OCI-M2 (cell line): ENCODE measurements around the gene YAP1.
"Not testable (repeated sequence)": the region's sequence is repeated elsewhere in the genome, so short reads cannot be mapped to it uniquely, and the experiment has no call there.

Experiments used
- DNase-seq: peaks from one replicate; lab custom pipeline; 2025; ENCODE audit not compliant: unreplicated experiment; lab: John Stamatoyannopoulos, UW

The YAP1 gene

DNA sequence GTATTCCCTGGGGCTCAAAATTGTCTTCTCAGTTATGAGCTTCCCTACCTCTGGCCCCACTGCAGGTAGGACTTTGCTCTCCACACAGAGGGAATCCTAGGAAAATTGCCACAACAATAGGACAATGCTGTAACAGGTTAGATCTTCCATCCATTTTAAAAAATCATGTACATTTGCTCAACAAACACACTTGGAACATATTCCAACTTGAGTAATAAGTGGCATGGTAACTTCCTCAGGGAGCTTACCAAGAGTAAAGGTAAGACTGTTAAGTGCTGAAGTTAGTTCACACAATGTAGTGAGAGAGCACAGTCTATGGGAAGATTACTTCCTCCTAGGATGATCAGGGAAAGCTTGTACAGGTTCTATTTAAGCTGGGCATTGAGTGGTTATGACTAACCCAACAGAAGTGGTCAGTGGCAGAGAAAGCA, 128.2 kb downstream of the YAP1 start:
- DNase-seq = no peak

DNA sequence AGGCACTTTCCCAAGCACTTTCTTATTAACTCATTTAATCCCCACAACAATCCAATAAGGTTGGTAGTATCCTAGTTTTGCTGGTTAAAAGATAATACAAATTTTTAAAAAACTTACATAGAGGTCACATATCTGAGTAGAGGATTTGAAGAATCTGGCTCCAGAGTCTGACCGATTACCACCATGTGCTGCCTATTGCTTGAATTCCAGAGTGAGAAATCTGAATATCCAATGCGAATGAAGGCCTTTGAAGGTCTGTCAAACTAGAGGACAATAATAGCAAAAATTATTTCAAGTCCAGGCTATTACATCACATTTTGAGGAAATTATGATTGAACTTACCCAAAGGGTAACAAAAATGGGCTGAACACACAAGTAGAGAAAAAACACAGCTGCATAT, 129.2 kb downstream of the YAP1 start:
- no peak for DNase-seq

DNA sequence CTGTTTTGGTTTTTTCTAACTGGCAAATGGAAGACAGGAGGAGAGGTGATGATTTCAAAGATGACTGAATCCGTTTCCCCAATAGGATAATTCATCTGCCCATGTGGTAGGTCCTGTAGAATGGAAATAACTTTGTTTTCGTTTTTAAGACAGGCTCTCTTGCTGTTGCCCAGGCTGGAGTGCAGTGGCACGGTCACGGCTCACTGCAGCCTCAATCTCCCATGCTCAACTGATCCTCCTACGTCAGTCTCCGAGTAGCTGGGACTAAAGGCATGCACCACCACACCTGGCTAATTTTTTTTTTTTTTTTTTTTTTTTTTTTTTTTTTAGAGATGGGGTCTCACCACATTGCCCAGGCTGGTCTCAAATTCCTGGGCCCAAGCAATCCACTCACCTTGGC, 129.7 kb downstream of the YAP1 start:
- no peak for DNase-seq

DNA sequence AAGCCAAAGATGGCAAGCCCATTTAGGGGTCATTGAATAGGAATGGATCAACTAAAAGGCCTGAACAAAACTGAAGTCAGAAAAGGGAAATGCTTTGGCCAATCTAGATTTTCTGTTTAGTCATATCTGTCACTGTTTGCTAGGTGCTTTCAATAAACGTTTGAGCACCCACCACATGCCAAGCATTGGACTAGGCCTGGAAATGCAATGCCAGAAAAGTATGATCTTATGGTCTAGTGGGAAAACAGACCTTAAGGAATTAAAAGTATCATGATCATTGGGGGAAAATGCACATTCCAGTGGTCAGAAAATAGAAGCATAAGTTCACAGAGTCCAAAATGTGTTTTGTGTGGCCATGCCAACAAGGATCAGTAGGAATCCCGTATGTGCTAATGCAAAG, 130.3 kb downstream of the YAP1 start:
- no peak for DNase-seq

DNA sequence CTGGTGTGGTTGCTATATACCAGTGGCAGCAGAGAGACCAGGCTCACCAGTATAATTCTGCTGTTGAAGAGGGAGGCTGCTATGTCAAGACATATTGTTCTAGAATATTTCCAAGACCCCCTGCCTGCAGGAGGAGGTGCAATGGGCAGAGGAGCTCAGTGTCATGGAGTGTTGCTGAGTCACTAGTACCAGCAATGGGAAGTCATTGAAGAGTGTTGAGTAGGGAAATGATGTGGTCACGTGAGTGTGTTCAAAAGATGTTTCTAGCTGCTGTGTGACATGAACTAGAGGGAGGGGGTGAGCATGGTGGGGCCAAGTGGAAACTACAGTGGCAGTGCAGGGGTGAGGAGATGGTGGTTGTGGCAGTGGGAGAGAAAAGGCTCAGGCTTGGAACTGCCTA, 130.8 kb downstream of the YAP1 start:
- DNase-seq = no peak

DNA sequence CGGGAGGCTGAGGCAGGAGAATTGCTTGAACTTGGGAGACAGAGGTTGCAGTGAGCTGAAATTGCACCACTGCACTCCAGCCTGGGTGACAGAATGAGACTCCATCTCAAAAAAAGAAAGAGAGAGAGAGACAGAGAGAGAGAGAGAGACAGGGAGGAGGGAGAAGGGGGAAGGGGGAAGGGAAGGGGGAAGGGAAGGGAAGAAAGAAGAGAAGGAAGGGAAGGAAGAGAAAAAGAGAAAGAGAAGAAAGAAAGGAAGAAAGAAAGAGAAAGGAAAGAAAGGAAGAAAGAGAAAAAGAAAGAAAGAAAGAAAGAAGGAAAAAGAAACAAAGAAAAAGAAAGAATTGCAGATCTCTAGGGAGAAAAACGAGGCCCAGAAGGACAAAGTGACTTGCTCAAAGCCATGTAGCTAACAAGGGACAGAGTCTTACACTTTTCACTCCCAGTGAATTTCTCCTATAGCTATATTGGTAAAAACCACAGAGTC, 133.2 kb downstream of the YAP1 start:
- no peak for DNase-seq

DNA sequence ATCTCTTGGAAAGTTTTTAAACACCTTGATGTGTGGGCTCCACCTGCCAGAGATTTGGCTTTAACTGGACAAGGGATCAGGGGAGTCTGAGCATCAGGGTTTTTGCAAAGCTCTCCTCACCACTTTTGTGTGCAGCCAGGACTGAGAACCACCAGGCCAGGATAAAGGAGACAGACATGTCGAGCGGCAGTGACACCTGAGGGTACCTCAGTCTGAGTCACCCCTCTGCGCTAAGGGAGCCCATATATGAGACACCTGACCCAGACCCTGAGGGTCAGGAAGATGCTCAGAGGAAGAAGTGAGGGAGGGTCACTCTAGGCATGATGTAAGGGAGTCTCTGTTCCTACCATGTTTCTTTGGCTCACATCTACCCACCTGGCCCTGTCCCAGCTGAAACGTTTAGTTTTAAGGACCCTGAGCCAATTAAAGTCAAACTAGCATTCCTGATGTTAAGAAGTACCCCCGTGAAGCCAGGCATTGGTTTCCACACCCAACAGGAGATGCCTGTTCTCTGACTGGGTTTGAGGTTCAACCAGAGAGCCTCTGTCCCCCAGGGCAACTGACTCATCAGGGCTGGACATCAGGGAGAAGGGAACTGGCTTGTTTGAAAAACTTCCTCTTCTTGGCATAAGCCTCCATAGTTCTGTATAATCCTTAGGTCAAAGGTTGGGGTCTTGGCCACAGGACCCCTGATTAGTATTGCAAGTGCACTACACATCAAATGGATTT, 134.6 kb downstream of the YAP1 start:
- no peak for DNase-seq

DNA sequence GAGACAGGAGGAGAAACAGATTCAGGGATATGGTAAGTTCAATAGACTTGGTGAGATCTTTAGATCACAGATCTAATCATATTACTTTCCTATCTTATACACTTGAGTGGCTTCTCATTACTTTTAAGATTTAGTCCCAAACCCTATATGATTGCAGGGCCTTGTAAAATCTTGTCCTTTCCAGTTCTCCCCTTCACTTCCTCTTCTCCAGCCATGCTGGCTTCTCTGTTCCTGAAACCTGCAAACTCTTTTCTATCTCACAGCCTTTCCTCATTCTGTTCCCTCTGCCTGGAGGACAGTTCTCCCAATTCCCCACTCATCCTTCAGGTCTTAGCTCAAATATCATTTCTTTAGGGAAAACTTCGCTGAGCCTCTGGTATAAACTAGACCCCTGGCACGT, 141.2 kb downstream of the YAP1 start:
- DNase-seq = no peak

DNA sequence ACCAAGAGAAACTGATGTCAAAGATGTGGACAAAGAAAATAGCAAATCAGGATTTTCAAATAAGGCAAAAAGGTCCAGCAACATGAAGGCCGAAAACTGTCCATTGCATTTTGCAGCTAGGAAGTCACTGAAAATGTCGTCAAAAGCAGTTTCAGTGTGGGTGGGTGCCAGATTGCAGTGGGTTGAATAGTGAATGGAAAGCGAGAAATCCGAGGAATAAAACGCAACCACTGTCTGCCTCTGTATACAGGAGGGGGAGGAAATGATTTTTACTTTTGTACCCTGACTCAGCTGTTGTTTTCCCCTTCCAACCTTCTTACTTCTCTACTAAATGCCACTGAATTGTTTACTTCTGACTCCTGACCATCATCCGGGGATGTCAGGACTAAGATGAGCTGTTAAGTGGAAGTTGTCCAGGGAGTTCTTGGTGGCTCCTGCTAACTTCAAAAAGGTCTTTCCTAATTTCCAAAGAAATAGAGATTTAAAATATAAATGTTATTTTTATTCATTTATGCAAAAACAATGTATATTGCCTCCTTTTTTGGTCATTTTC, 142.2 kb downstream of the YAP1 start:
- DNase-seq = no peak

DNA sequence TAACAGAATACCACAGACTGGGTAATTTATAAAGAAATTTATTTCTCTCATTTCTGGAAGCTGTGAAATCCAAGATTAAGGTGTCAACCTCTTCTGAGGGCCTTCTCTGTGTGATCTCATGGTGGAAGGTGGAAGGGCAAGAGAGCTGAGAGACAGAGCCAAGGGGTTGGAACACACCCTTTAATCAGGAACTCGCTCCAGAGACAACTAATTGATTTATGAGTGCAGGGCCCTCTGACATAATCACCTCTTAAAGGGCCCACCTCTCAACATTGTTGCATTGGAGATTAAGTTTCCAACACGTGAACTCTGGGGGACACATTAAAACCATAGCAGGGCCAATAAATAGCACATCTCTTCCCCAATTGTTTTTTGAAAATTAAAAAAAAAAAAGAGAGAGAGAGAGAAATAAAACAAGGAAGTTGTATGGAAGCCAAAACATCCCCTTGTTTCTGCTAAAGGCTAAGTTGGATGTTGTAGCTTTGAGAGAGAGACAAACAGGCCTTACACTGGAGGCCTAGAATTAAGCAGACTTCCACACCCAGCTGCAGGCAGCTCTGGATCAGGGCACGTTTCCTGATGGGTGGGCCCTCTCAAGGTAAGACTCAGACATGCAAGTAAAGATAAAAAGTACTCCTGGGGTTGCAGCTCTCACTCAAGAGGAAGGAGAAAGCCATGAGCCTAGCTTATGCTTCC, 142.9 kb downstream of the YAP1 start:
- DNase-seq = no peak

DNA sequence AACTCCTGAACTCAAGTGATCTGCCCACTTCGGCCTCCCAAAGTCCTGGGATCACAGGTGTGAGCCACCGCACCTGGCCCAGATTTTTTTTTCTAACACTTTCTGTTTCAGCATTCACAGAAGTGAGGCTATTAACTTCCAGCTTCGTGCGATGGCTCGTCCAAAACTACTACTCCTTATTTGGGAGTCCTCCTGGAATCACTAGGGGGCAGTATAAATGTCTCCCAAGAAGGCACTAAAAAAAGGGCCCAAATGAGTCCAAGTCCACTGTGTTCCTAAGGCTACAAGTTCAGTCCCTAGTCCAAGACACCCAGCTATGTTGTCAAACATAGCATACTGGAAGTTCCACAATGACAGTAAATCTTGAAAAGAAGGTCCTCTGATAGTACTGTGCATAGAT, 143.8 kb downstream of the YAP1 start:
- no peak for DNase-seq

DNA sequence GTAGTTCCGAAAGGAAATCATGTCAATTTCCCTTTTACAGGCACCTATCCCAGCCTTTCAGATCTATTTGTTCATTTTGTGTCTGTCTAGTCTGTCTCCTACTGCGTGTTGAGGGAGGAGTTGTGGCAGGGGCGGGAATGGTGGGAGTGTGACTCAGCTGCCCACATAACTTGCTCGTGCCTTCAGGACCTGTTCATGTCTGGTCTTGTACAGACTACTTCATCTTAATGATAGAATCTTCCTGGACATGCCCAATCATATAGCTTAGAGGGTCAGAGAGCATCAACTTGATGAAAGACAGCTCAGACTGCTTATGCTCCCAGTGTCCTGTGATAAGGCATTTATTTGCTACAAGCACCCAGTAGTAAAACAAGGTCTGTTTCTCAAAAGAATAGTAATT, 146.0 kb downstream of the YAP1 start:
- DNase-seq = no peak

DNA sequence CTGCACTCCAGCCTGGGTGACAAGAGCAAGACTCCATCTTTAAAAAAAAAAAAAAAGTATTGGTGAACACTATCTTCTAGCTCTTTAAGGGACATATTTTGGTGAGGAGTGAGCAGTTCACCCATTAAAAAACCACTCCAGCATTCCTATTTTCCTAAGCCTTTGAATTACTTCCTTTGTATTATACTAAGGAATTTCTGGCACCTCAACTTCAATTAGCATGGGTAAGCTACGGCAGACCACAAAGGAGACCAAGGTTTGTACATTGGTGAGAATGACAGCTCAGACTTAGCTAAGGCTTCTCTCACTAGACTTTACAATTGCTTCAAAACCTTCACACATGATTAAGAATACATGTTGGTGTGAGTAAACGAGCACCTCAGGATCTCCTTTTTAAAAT, 150.0 kb downstream of the YAP1 start:
- no peak for DNase-seq

DNA sequence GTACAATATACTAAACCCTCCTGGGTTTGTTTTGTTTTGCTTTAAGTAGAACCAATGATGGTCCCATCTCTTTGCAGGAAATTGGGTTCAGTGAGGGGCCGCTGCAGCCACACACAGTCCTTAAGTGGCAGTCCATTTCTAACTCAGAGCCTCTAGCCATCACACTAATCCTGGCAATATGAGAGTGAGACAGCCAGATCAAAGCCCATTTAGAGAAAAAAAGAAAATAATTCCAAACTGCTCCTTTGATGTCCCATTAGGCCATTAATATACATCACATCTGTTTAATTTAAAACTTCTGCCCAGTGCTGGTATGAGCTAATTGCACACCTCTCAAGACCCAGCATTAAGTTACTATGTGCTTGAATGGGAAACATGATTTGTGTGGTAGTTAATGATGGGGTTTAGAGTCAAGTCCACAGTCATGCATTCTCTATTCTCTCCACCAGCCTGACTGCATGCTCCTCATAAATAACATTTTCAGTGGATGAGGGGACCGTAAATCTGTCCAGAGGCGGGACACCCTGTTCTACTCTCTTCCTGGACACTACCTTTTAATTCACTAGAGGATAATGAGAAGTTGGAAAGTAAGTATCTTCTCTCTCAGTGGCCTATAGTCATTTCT, 153.2 kb downstream of the YAP1 start:
- DNase-seq = no peak

DNA sequence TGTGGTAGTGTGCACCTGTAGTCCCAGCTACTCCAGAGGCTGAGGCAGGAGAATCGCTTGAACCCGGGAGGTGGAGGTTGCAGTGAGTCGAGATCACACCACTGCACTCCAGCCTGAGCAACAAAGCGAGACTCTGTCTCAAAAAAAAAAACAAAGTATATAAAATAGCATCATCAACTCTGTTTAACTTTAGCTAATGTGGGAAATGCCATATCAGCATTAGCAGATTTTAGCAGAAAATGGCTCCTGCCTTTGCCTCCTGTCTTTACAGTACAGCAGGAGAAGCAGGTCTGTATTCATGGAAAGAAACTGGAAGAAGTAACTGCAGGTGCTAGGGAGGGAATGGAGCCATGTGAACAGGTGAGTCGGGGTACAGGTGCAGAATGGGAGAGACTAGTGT, 154.5 kb downstream of the YAP1 start:
- not testable (repeated sequence) for DNase-seq

DNA sequence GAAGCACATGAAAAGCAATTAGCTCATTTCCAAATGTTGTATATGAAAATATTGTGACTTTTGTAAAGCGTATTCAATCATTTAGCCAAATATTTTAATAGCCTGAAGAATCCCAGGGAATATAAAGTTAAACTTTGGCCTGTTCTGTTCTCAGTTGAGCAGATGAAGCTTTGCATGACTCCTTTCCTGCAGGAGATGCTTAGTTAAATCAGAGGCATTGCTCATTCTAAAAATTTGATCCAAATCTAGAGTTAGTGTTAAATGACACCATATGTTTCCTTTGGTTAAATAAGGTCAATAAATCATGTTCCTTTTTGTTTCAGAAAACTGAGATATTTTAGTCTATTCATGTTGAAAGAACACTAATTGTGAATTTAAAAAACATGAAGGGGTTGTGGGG, 155.9 kb downstream of the YAP1 start:
- DNase-seq = no peak

DNA sequence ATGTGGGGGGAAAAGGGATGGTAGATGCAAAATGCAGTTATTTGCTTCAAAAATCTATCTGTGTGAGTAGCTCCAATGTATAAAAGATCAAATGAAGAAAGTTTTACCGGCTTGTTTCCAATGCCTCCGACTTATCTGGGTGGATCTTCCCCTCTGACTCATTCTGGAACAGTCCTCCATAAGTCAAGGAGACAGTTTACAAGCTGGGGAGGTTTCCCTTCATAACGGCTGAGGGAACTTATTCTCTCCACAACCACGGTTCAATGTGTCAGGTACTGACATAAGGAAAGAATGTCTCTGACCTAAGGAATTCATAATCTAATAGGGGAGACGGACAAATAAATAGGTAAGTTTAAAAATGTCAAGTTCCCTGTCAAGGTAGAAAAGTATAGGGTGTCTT, 157.4 kb downstream of the YAP1 start:
- no peak for DNase-seq

DNA sequence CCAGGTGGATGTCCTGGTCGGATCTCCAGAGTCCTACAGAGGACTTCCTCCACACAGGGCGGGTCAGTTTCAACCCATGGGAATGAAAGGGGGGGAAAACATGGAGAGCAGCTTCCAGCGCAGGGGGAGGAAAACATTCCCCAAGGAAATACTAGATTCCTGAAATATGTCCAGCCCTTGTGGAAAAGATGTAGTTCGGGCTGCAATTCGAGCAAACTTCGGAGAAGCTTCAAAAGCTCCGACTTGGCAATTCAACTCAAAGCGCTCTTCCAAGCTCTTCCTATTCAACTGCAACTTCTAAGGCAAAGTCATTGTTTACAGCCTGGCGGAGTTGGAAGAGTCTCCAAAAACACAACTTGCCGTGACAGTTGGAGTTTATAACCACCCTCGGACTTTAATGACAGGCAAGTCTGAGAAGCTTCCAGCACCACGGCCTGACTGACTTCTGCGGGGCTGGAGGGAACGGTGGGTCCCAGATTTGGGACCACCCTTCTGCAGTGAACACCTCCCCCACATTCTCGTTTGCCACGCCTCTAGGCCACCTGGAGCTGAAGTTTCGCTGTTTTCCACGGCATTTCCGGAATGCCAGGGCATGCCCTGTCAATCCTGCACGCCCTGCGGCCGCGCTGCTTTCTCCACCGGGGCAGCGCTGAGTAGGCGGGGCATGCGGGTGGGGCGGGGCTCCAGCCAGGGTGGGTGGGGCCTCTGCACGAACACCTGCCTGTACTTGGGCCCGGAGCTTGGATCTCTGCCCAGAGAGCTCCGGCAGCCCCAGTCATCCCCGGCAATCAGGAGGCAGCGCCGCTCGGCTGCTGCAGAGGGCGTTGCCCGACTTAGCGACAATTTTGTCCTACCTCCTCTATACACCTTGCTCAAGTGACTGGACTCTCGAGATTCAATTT, 158.1 kb downstream of the YAP1 start:
- DNase-seq = no peak

DNA sequence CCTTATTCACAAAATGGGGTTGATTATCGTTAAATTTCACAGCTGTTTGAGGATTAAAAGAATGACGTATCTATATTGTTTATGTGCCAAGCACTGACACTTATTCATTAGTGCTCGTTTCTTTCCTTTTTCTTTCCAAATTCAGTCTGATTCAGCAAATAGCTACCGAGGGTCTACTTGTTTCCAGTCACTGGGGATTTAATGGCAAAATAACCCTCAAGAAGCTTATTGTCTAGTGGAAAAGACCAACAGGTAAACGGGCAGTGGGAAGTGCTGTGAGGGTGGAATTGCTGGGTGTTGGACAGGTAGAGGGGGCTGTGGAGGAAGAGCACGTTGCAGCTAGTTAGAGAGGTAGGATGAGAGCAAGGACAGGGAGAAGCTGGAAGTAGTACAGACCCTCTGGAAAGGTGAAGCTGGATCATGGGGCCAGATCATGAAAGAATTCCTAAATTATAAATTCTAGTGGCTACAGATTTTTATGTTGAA, 158.8 kb downstream of the YAP1 start:
- no peak for DNase-seq

DNA sequence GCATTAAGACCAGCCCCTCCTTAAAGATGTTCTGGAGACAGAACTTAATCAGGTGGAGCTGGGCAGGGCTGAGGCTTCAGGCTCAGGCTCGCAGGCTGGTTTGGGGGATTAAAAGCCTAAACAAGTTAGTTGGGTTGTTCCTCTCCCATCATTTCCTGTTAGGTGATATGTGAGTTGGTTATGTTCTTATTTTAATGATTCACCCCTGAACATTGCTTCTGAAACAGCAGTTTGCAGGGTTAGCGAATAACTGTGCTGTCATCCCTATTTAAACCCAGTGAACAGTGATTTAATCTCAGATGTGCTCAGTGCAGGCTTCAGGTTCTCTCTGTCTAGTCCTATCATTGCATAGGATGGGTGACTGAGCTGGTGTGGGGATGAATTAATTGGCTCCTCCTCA, 159.7 kb downstream of the YAP1 start:
- no peak for DNase-seq
